Inferior parietal cortex (tissue), 1 donor: ENCODE results near the gene CD46.
"Not testable (repeated sequence)": the region's sequence is repeated elsewhere in the genome, so short reads cannot be mapped to it uniquely, and the experiment has no call there.

ENCODE experiments used
- DNase-seq: peaks from one replicate; pipeline ENCODE4 v3.0.0-alpha.2; 2016; ENCODE audit errors: extremely low spot score

The CD46 gene

DNA sequence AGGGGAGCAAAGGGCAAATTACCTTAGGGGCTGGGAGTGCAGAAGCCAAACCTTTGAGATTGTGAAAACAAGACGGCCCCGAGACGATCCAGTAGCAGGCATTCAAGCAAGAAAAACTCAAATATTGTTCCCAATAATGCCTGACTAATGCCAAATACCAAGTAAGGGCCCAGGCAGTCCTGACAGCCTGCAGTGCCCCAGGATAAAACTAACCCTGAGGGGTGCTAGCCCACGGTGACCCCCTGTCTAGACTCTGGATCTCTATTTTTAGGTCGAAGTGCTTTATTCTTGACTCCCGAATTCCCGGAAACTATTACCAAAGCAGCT is 428 bp upstream of the CD46 start:
- not testable (repeated sequence) for DNase-seq

DNA sequence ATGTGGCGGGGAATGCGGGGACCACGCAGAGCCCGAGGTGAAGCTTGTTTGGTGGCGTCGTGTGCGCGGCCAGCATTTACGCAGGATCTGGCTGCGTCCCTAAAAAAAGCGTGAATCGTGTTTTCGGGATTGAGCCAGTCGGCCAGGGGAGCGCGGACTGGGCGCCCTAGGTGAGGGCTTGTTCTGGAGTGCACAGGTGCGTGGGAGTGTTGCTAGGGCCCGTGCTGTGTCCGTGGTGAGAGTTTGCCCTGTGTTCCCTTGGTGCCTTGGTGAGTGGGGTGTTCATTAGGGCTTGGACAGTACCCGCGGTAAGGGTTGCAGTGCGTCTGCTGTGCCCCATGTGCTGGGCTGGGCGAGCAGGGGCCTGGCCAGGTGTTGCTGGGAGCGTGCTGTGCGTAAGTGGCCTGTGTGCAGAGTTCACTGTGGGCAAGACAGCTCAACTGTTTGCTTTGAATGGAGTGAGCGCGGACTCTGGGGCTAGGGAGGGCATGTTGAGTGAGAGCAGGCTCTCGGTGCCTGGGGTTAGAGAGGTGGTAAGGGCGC is 673 bp downstream of the CD46 start:
- DNase-seq = no peak

- no peak for DNase-seq
Measured at GRCh38 chr1:207753611-207754010, 1.8 kb downstream of the CD46 start.

DNA sequence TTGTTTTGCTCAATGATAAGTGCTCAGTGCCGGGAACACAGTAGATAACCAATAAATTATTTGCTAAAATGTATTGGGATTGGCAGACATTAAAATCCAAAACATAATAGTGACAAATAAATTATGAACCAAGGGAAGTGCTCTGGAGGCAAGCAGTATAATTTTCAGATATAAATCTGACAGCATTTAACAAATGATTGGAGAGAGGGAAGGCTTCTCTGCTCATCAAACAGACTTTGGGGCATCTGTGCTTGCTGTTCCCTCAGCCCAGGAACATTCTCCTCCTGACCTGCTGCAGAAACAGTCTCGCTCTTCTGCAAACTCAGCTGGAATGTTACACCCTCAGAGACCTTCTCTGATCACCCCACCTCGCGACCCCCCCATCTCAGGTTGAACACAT is 2.2 kb downstream of the CD46 start:
- DNase-seq = no peak

- DNase-seq = no peak
Measured at GRCh38 chr1:207754974-207755700, 3.3 kb downstream of the CD46 start.

DNA sequence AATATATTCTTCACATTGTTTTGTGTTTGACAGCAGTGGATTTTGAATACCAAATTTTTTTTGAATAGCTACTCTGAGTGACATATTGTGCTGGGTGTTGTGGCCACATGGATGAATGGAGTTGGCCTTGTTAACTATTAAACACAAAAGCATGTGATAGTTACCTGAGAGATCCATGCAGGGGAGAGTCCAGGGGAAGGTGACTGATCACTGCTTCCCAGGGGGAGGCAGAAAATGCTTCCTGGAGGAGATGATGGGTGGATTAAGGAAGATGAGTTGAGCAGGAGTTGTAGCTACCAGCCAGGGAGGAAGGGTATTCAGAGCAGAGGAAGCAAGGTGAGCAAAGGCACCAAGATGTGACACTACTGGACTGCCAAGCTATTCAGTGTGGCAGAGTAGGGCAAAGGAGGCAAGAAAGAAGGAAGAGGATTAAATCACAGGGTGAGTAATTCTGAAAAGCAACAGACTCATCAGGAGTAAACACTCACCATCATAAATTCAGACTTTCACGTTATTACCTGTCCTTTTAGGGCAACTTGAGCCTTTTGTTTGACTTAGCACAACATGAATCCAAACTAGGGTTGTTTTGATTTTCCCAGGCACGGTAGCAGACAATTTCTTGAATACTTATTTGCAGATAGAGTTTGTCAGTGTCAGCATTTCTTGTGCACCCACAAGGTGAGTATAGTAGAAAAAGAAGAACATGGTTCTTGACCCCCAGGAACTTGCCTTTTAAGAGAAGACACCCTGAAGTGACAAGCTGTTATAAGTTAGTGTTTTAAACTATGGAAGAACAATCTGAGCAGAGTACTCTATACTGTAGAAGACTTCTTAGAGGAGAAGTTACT is 4.2 kb downstream of the CD46 start:
- DNase-seq = no peak

DNA sequence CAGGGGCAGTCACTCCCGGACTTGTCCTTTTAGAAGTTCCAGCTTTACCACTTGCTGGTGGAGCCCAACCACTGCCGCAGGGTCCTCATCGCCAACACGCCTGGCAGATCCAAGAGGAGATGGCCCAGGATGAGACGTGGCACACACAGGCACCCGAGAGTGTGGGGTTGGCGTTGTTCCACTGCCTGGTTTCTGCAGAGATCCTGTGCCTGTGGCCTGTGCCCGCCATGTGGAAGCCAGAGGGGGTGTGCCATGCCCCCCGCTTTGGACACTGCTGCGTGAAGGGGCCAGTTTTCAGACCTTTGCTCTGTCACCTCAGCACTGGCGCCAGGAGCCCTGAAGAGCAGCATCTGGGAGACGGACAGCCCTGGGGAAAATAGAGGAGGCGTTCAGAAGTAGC is 10.8 kb downstream of the CD46 start:
- no peak for DNase-seq

DNA sequence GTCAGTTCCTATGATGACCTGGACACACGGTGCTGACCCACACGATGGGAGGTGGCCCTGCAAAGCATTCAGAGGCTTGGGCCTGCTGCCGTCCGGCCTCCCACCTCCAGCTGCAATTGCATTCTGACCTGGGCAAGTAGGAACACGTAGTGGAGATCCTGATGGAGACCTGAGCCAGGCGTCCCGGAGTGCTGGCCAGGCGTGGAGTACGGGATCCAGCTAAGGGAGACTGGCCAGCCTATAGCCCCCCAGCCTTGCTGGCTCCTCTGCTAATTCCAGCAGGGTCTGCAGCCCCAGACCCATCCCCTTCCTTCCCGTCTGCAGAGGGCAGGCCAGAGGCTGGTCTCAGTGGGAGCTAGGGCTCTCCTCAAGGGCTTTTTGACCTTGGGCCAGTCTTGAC is 11.2 kb downstream of the CD46 start:
- no peak for DNase-seq

DNA sequence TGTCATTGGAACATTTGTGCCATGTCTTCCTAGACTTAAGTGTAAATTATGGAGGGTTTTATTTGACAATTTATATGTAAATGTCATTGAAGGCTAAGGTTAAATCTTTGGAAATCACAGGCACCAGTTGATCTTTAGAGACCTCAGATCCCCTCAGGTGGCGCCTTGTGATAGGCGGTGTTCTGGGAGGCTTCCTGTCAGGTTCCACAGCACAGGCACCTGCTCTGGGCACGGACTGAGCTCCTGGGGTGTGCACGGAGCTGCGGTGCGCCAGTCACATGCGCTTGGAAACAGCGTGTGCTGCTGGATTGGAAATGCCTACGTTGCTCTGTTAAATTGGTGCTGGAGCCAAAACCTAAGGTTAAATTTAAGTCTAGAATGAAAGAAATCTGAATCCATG is 12.1 kb downstream of the CD46 start:
- no peak for DNase-seq

DNA sequence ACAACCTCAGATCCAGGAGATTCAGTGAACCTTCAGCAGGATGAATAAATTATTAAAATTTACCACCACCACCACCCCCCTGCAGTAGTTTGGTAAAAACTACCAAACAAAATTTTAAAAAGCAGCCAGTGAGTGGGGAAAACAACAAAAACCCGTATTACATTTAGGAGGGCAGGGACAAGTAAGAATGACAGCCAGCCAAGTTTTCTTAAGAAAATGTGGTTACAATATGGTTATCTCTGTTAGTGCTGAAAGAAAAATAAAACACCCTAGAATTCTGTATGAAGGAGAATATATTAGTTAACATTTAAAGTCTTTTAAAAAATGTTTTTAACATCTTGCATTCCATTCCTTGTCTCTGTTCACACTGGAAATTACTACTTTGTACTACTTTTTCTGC is 14.7 kb downstream of the CD46 start:
- no peak for DNase-seq

DNA sequence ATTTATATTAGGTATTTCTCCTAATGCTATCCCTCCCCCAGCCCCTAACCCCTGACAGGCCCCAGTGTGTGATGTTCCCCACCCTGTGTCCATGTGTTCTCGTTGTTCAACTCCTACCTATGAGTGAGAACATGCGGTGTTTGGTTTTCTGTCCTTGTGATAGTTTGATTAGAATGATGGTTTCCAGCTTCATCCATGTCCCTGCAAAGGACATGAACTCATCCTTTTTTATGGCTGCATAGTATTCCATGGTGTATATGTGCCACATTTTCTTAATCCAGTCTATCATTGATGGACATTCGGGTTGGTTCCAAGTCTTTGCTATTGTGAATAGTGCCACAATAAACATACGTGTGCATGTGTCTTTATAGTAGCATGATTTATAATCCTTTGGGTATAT is 18.7 kb downstream of the CD46 start:
- DNase-seq = not testable (repeated sequence)

GRCh38 chr1:207776045-207776444 is 24.2 kb downstream of the CD46 start:
- not testable (repeated sequence) for DNase-seq

- DNase-seq = not testable (repeated sequence)
Measured at GRCh38 chr1:207777412-207777811, 25.6 kb downstream of the CD46 start.

- no peak for DNase-seq
Measured at GRCh38 chr1:207779008-207779407, 27.2 kb downstream of the CD46 start.

GRCh38 chr1:207781312-207781711 is 29.5 kb downstream of the CD46 start:
- no peak for DNase-seq

- no peak for DNase-seq
Measured at GRCh38 chr1:207787776-207788175, 35.9 kb downstream of the CD46 start.

DNA sequence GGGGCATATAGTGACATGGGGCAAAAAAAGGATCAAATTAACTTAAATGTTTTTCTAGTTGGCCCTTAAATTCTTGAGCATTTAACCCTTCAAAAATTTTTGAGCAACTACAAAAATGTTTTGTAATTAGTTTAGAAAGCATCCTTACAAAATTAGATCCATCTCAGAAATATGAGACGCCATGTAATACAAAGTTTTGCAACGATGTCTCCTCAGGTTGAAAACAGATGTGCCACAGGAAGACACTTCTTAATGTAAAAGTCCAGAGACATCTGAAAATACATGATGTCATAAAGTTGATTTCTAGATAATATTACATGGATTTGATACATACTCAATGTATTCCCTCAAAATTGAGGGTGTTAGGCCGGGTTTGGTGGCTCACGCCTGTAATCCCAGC is 37.5 kb downstream of the CD46 start:
- DNase-seq = no peak

- no peak for DNase-seq
Measured at GRCh38 chr1:207789792-207790787, 38.2 kb downstream of the CD46 start.

DNA sequence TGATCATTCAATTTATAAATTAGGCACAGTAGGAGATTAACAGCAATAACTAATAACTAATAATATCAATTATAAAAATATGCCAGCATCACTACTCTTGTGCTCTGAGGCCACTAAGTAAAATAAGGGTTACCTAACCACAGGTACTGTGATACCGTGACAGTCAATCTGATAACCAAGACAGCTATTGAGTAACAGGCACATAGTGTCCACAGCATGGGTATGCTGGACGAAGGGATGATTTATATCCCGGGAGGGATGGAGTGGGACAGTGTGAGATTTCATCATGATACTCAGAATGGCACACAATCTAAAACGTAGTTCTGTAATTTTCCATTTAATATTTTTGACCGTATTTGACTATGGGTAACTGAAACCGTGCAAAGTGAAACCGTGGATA is 39.4 kb downstream of the CD46 start:
- no peak for DNase-seq

GRCh38 chr1:207793327-207793726 is 41.5 kb downstream of the CD46 start:
- no peak for DNase-seq

GRCh38 chr1:207794861-207795260 is 43.0 kb downstream of the CD46 start:
- no peak for DNase-seq
